ENCODE measurements around the gene WDR54.
A peak's percentile ranks its signal among the peaks of the same experiment; 100 is the strongest.
"Not testable (repeated sequence)": the region's sequence is repeated elsewhere in the genome, so short reads cannot be mapped to it uniquely, and the experiment has no call there.

Gene WDR54

GRCh38 chr2:74464406-74464805 is 42.9 kb downstream of the WDR54 start:
- Histone ChIP-seq H3K27ac (peak overlapping the region; percentile 85), H3K9me3 (no peaks in the 10 kb centered on the region), H3K27me3 (no peaks in the 10 kb centered on the region), H3K4me3 (ENCODE audit: low read depth in 1 of 2, low read length in 1 of 2) (peak overlapping the region; percentile 86 to 88), H3K4me1 (ENCODE audit: control insufficient read depth in 1 of 2, insufficient read depth in 1 of 2, low read depth in 1 of 2, low read length in 1 of 2) (peaks cover 15 to 20% of the 10 kb centered on the region in 2 experiments), H3K36me3 (peaks cover 20% of the 10 kb centered on the region)
- no peak for TF ChIP-seq CTCF (IDR thresholded peaks at IDR 0.05)

GRCh38 chr2:74470742-74471141 is 49.2 kb downstream of the WDR54 start:
- Histone ChIP-seq H3K36me3 (peaks cover 16% of the 10 kb centered on the region), H3K4me1 (ENCODE audit: control insufficient read depth in 1 of 2, insufficient read depth in 1 of 2, low read depth in 1 of 2, low read length in 1 of 2) (peaks cover 26 to 28% of the 10 kb centered on the region in 2 experiments)
- not testable (repeated sequence) for H3K27me3 ChIP-seq; H3K4me3 ChIP-seq (ENCODE audit: low read depth in 1 of 2, low read length in 1 of 2); H3K9me3 ChIP-seq; H3K27ac ChIP-seq

- Histone ChIP-seq H3K36me3 (peaks cover 22% of the 10 kb centered on the region), H3K4me3 (ENCODE audit: low read depth in 1 of 2, low read length in 1 of 2) (peak overlapping the region; percentile 85 to 90), H3K27me3 (no peaks in the 10 kb centered on the region), H3K4me1 (ENCODE audit: control insufficient read depth in 1 of 2, insufficient read depth in 1 of 2, low read depth in 1 of 2, low read length in 1 of 2) (peaks cover 22 to 23% of the 10 kb centered on the region in 2 experiments), H3K9me3 (no peaks in the 10 kb centered on the region), H3K27ac (peak overlapping the region; percentile 89)
- no peak for TF ChIP-seq CTCF (IDR thresholded peaks at IDR 0.05)
Measured at GRCh38 chr2:74471332-74472065, 50.0 kb downstream of the WDR54 start.

- peaks cover 25% of the 10 kb centered on the region for H3K36me3 ChIP-seq
- H3K27me3 ChIP-seq = no peaks in the 10 kb centered on the region
- peak; percentile 29 for TF ChIP-seq CTCF (IDR thresholded peaks at IDR 0.05)
- H3K4me3 ChIP-seq (ENCODE audit: low read depth in 1 of 2, low read length in 1 of 2) = peak within 1 kb of the TSS; percentile 85 to 90
- peak within 1 kb of the TSS; percentile 89 for H3K27ac ChIP-seq
- H3K4me1 ChIP-seq (ENCODE audit: control insufficient read depth in 1 of 2, insufficient read depth in 1 of 2, low read depth in 1 of 2, low read length in 1 of 2) = peaks cover 22 to 23% of the 10 kb centered on the region in 2 experiments
- H3K9me3 ChIP-seq = no peaks in the 10 kb centered on the region
Measured at GRCh38 chr2:74472086-74472944, 50.8 kb downstream of the WDR54 start, which contains the start of gene MRPL53. TSS of gene MRPL53 (minus strand) at chr2:74472680. CDS start at chr2:74472660, 20 bp downstream.

- Histone ChIP-seq H3K4me3 (ENCODE audit: low read depth in 1 of 2, low read length in 1 of 2) (peak overlapping the region; percentile 85 to 90), H3K27ac (peak overlapping the region; percentile 89), H3K27me3 (no peaks in the 10 kb centered on the region), H3K9me3 (no peaks in the 10 kb centered on the region), H3K4me1 (ENCODE audit: control insufficient read depth in 1 of 2, insufficient read depth in 1 of 2, low read depth in 1 of 2, low read length in 1 of 2) (peaks cover 22 to 23% of the 10 kb centered on the region in 2 experiments), H3K36me3 (peaks cover 25% of the 10 kb centered on the region)
- peak; percentile 2 for TF ChIP-seq CTCF (IDR thresholded peaks at IDR 0.05)
Measured at GRCh38 chr2:74472945-74473258, 51.4 kb downstream of the WDR54 start.

GRCh38 chr2:74474481-74474880 is 53.0 kb downstream of the WDR54 start:
- Histone ChIP-seq H3K4me1 (ENCODE audit: control insufficient read depth in 1 of 2, insufficient read depth in 1 of 2, low read depth in 1 of 2, low read length in 1 of 2) (peaks cover 22 to 23% of the 10 kb centered on the region in 2 experiments), H3K36me3 (peaks cover 25% of the 10 kb centered on the region), H3K4me3 (ENCODE audit: low read depth in 1 of 2, low read length in 1 of 2) (no peak overlapping the region), H3K27ac (no peak overlapping the region), H3K9me3 (no peaks in the 10 kb centered on the region), H3K27me3 (no peaks in the 10 kb centered on the region)
- TF ChIP-seq CTCF (IDR thresholded peaks at IDR 0.05) = no peak
